Endodermal cell (in vitro differentiated cells): Measurements from ENCODE around the gene SATB2. TPM values are rescaled to one million over a fixed set of nuclear protein-coding genes. Genes with fewer than 3 reads are reported as not detected.

Experiments used
- DNase-seq: peaks from one replicate; pipeline ENCODE4 v3.0.0-alpha.2; 2017
- H3K27ac ChIP-seq: 2 replicates; pipeline ENCODE4 v1.5.1; 2013; ENCODE audit warnings: mild to moderate bottlenecking, low read depth, low read length, moderate library complexity
- H3K27me3 ChIP-seq: 2 replicates; pipeline ENCODE4 v1.6.1; 2013; ENCODE audit warnings: mild to moderate bottlenecking, low read length, moderate library complexity; ENCODE audit not compliant: insufficient read depth, control insufficient read depth, poor library complexity, severe bottlenecking
- H3K36me3 ChIP-seq: 2 replicates; pipeline ENCODE4 v1.7.0; 2013; ENCODE audit warnings: mild to moderate bottlenecking, low read length, moderate library complexity; ENCODE audit not compliant: control insufficient read depth, insufficient read depth
- H3K4me1 ChIP-seq: one replicate; pipeline ENCODE4 v1.7.0; 2013; ENCODE audit warnings: low read length; ENCODE audit not compliant: control insufficient read depth, insufficient read depth
- H3K4me3 ChIP-seq: 2 replicates; pipeline ENCODE4 v1.5.1; 2013; ENCODE audit warnings: mild to moderate bottlenecking, low read length, moderate library complexity
- H3K9ac ChIP-seq: 2 replicates; pipeline ENCODE4 v1.6.1; 2013; ENCODE audit warnings: mild to moderate bottlenecking, low read length, moderate library complexity; ENCODE audit not compliant: poor library complexity, severe bottlenecking; ENCODE audit errors: extremely low read depth
- H3K9me3 ChIP-seq: 2 replicates; pipeline ENCODE4 v1.6.1; 2013; ENCODE audit warnings: mild to moderate bottlenecking, low read length, moderate library complexity; ENCODE audit not compliant: control insufficient read depth
- H3K27ac Mint-ChIP-seq: 2 replicates; pipeline ENCODE4 v1.8.0; 2020; ENCODE audit warnings: mixed read lengths
- H3K27me3 Mint-ChIP-seq: 2 replicates; pipeline ENCODE4 v1.8.0; 2021; ENCODE audit warnings: mild to moderate bottlenecking, mixed read lengths; ENCODE audit not compliant: insufficient read depth
- H3K36me3 Mint-ChIP-seq: 2 replicates; pipeline ENCODE4 v1.8.0; 2020; ENCODE audit warnings: low read depth, mixed read lengths
- H3K4me1 Mint-ChIP-seq: 2 replicates; pipeline ENCODE4 v1.8.0; 2020; ENCODE audit warnings: mixed read lengths
- H3K4me3 Mint-ChIP-seq: 2 replicates; pipeline ENCODE4 v1.8.0; 2020; ENCODE audit warnings: mild to moderate bottlenecking, moderate library complexity, mixed read lengths
- H3K9me3 Mint-ChIP-seq: 2 replicates; pipeline ENCODE4 v1.8.0; 2020; ENCODE audit warnings: mild to moderate bottlenecking, mixed read lengths
- WGBS, 2 experiments: methylation state at CpG; one replicate each; pipeline versions ENCODE4 v1.1.5 to v1.1.7; 2013; ENCODE audit warnings: missing lambda C conversion rate in 2 of 2, mixed read lengths in 1 of 2; ENCODE audit not compliant: insufficient coverage in 1 of 2, insufficient read length in 1 of 2; 5-methylcytosine and 5-hydroxymethylcytosine counted together
- total RNA-seq, 2 donors: library from RNA; stranded (reverse); fragmentation: NEBNext Ultra II Directional in 1 of 2; extraction: Animal tissue kit (Norgen Biotek cat#: 25700) in 1 of 2; gene quantifications; 2 replicates in 1 of 2; 3 replicates in 1 of 2; pipeline ENCODE4 v1.2.1, GENCODE V29; 2021
- TF ChIP-seq, protein P1 (sequence below): fragments of 200-600 bp; sonication (generic); conservative IDR thresholded peaks from 2 replicates; pipeline ENCODE4 v1.5.0; 2021; ENCODE audit warnings: antibody characterized with exemption, mild to moderate bottlenecking

SATB2 gene
- total RNA-seq, 2 donors from 2014 or later = 2.4 to 3.0 TPM

DNA sequence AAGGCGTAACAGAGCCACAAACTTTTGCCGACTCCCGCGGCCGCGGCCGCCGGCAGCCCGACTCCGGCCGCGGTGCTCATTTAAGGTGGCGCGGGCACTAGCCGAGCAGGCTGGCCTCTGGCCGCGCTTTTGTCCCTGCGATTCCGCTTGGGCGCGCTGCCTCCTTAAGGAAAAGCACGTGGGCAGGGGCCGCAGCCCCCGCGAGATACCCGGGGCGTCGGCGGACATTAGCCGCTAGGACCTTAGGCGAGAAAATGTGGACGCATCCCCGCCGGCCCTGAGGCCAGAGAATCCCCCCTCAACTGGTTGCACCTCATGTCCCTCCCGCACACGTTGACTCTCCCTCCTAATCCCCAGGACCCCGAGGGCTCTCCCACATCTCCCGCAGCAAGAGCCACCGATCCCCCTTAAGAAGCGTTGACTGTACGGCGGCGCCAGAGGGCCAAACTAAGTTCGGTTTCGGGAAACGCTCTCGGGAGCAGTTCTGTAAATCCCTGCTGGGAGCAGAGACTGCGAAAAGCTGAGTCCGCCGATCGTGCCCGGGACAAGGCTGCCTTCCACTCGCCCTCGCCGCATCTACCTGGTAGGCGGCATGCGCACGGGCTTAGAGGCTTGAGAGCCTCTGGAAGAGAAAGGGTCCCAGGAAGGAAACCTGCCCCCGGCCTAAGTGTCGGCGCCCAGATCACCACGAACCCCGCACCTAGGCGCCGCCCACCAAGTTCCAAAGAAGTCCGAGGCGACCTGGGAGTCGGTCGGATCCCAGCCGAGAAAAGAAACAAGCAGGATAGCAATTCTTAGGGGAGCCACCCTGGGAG lies 1.8 kb upstream of the SATB2 start:
- Mint-ChIP-seq H3K9me3 (no peaks in the 10 kb centered on the region), H3K27me3 (peaks cover 77% of the 10 kb centered on the region), H3K27ac (peak overlapping the region; percentile 84), H3K4me1 (peaks cover 19% of the 10 kb centered on the region), H3K4me3 (peak overlapping the region; percentile 79), H3K36me3 (no peaks in the 10 kb centered on the region)
- peaks cover 82% of the 10 kb centered on the region for H3K27me3 ChIP-seq
- peak overlapping the region; percentile 41 for H3K9ac ChIP-seq
- peak overlapping the region; percentile 83 for H3K4me3 ChIP-seq
- TF ChIP-seq, protein P1, sequence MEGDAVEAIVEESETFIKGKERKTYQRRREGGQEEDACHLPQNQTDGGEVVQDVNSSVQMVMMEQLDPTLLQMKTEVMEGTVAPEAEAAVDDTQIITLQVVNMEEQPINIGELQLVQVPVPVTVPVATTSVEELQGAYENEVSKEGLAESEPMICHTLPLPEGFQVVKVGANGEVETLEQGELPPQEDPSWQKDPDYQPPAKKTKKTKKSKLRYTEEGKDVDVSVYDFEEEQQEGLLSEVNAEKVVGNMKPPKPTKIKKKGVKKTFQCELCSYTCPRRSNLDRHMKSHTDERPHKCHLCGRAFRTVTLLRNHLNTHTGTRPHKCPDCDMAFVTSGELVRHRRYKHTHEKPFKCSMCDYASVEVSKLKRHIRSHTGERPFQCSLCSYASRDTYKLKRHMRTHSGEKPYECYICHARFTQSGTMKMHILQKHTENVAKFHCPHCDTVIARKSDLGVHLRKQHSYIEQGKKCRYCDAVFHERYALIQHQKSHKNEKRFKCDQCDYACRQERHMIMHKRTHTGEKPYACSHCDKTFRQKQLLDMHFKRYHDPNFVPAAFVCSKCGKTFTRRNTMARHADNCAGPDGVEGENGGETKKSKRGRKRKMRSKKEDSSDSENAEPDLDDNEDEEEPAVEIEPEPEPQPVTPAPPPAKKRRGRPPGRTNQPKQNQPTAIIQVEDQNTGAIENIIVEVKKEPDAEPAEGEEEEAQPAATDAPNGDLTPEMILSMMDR = no peak
- no peaks in the 10 kb centered on the region for H3K36me3 ChIP-seq
- peak; percentile 98 for DNase-seq
- H3K9me3 ChIP-seq = no peaks in the 10 kb centered on the region
- H3K27ac ChIP-seq = no peak overlapping the region
- no peaks in the 10 kb centered on the region for H3K4me1 ChIP-seq
- 0% methylated on average over 45 to 70 of the region's 70 CpGs for WGBS, 2 experiments

GRCh38 chr2:199458806-199459285 lies 1.1 kb upstream of the SATB2 start:
- peak overlapping the region; percentile 79 for H3K4me3 Mint-ChIP-seq
- H3K27ac Mint-ChIP-seq = no peak overlapping the region
- no peak overlapping the region for H3K27ac ChIP-seq
- H3K4me1 ChIP-seq = no peaks in the 10 kb centered on the region
- no peak for DNase-seq
- TF ChIP-seq, protein P1 = no peak
- peaks cover 15% of the 10 kb centered on the region for H3K4me1 Mint-ChIP-seq
- peak overlapping the region; percentile 41 for H3K9ac ChIP-seq
- peaks cover 74% of the 10 kb centered on the region for H3K27me3 Mint-ChIP-seq
- no peaks in the 10 kb centered on the region for H3K36me3 Mint-ChIP-seq
- H3K9me3 ChIP-seq = no peaks in the 10 kb centered on the region
- H3K36me3 ChIP-seq = no peaks in the 10 kb centered on the region
- WGBS, 2 experiments = 0 to 1% methylated on average over 16 to 56 of the region's 56 CpGs
- H3K4me3 ChIP-seq = peak overlapping the region; percentile 83
- H3K27me3 ChIP-seq = peaks cover 77% of the 10 kb centered on the region
- no peaks in the 10 kb centered on the region for H3K9me3 Mint-ChIP-seq

DNA sequence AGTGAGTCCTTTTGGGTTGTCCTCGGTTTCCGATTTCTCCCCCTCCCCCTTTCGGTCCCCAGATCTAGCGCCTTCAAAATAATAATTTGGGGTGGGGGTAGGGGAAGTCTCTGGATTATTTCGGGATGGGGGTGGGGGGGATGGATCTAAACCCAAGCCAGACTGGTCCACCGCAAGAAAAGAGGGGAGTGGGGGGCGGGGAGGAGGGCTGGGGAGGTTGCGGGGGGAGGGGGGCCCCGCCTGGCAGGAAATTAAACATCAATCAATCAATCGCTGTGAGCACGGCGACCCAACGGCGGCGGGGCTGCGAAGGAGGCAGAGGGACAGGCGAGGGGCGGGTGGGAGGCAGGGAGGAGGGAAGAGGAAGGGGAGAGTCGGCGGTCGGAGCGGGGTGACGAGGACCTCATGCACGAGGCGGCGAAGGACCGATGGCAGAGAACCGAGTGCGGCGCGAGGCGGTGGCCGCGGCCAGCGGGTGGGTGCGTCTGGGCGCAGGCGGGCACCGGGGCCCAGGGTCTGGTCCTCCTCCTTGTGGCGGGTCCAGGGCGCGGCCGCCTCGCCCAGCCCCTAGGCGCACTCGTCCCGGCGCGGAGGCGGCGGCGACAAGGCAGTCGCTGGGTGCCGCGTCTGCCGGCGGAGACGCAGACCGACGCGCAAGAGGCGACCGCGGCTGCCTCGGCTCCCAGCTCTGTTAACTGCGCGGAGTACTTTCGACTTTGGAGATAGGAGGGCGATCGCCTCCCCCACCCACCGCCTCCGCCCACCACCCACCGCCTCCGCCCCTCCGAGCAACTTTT lies 468 bp upstream of the SATB2 start:
- Mint-ChIP-seq H3K9me3 (no peaks in the 10 kb centered on the region), H3K4me3 (peak overlapping the region; percentile 79), H3K36me3 (no peaks in the 10 kb centered on the region), H3K27ac (no peak overlapping the region), H3K27me3 (peaks cover 67% of the 10 kb centered on the region), H3K4me1 (peaks cover 15% of the 10 kb centered on the region)
- WGBS, 2 experiments = 0% methylated on average over 11 to 71 of the region's 75 CpGs
- Histone ChIP-seq H3K36me3 (no peaks in the 10 kb centered on the region), H3K4me1 (no peaks in the 10 kb centered on the region), H3K27me3 (peaks cover 70% of the 10 kb centered on the region), H3K9ac (no peak overlapping the region), H3K4me3 (peak overlapping the region; percentile 83), H3K9me3 (no peaks in the 10 kb centered on the region), H3K27ac (no peak overlapping the region)
- DNase-seq = peak; percentile 83
- TF ChIP-seq, protein P1 = peak; percentile 54
